Measurements from ENCODE around the gene CYTH1. TPM values are rescaled to one million over a fixed set of nuclear protein-coding genes. Genes with fewer than 3 reads are reported as not detected.
A peak's percentile ranks its signal among the peaks of the same experiment; 100 is the strongest.

CYTH1 gene
- total and polyA plus RNA-seq, 4 donors: 28.1 to 50.4 (median 42.4) TPM

- 88% methylated on average over 7 of the region's 7 CpGs for WGBS (ENCODE audit: insufficient coverage)
- no peak overlapping the region for H3K27ac ChIP-seq (ENCODE audit: low read depth, low read length)
Observed at GRCh38 chr17:78769196-78769773, 12.8 kb downstream of the CYTH1 start.

GRCh38 chr17:78767806-78768205, 14.3 kb downstream of the CYTH1 start:
- H3K27ac ChIP-seq (ENCODE audit: low read depth, low read length): no peak overlapping the region
- H3K4me3 ChIP-seq (ENCODE audit: low read depth, low read length): no peak overlapping the region

More at GRCh38 chr17:78769196-78769773, 12.8 kb downstream of the CYTH1 start:
- no peak for DNase-seq (ENCODE audit: low read depth in 4 of 6, low spot score in 6 of 6)
- no peak overlapping the region for H3K4me3 ChIP-seq (ENCODE audit: low read depth, low read length)
- H3K36me3 ChIP-seq (ENCODE audit: control insufficient read depth, insufficient read depth, low read length): no peaks in the 10 kb centered on the region
- H3K27me3 ChIP-seq (ENCODE audit: control insufficient read depth, insufficient read depth, low read length): no peaks in the 10 kb centered on the region
- H3K9me3 ChIP-seq (ENCODE audit: control insufficient read depth, insufficient read depth, low read length): no peaks in the 10 kb centered on the region
- peaks cover 15% of the 10 kb centered on the region for H3K4me1 ChIP-seq (ENCODE audit: control insufficient read depth, insufficient read depth, low read length)

GRCh38 chr17:78766743-78767294, 15.3 kb downstream of the CYTH1 start:
- WGBS (ENCODE audit: insufficient coverage): 92% methylated on average over 5 of the region's 5 CpGs
- H3K4me1 ChIP-seq (ENCODE audit: control insufficient read depth, insufficient read depth, low read length): peaks cover 15% of the 10 kb centered on the region
- no peaks in the 10 kb centered on the region for H3K27me3 ChIP-seq (ENCODE audit: control insufficient read depth, insufficient read depth, low read length)
- H3K9me3 ChIP-seq (ENCODE audit: control insufficient read depth, insufficient read depth, low read length): no peaks in the 10 kb centered on the region
- H3K36me3 ChIP-seq (ENCODE audit: control insufficient read depth, insufficient read depth, low read length): no peaks in the 10 kb centered on the region
- DNase-seq (ENCODE audit: low read depth in 4 of 6, low spot score in 6 of 6): no peak
- H3K27ac ChIP-seq (ENCODE audit: low read depth, low read length): no peak overlapping the region
- no peak overlapping the region for H3K4me3 ChIP-seq (ENCODE audit: low read depth, low read length)

More at GRCh38 chr17:78767806-78768205, 14.3 kb downstream of the CYTH1 start:
- H3K4me1 ChIP-seq (ENCODE audit: control insufficient read depth, insufficient read depth, low read length): peaks cover 15% of the 10 kb centered on the region
- H3K9me3 ChIP-seq (ENCODE audit: control insufficient read depth, insufficient read depth, low read length): no peaks in the 10 kb centered on the region
- no peak for DNase-seq (ENCODE audit: low read depth in 4 of 6, low spot score in 6 of 6)
- H3K27me3 ChIP-seq (ENCODE audit: control insufficient read depth, insufficient read depth, low read length): no peaks in the 10 kb centered on the region
- WGBS (ENCODE audit: insufficient coverage): no CpG with 5 or more reads among the region's 4 CpGs
- H3K36me3 ChIP-seq (ENCODE audit: control insufficient read depth, insufficient read depth, low read length): no peaks in the 10 kb centered on the region

GRCh38 chr17:78766225-78766624, 15.8 kb downstream of the CYTH1 start:
- 33% methylated on average over 1 of the region's 2 CpGs for WGBS (ENCODE audit: insufficient coverage)
- DNase-seq (ENCODE audit: low read depth in 4 of 6, low spot score in 6 of 6): no peak
- Histone ChIP-seq H3K36me3 (ENCODE audit: control insufficient read depth, insufficient read depth, low read length) (no peaks in the 10 kb centered on the region), H3K9me3 (ENCODE audit: control insufficient read depth, insufficient read depth, low read length) (no peaks in the 10 kb centered on the region), H3K27ac (ENCODE audit: low read depth, low read length) (no peak overlapping the region), H3K4me1 (ENCODE audit: control insufficient read depth, insufficient read depth, low read length) (peaks cover 15% of the 10 kb centered on the region), H3K27me3 (ENCODE audit: control insufficient read depth, insufficient read depth, low read length) (no peaks in the 10 kb centered on the region), H3K4me3 (ENCODE audit: low read depth, low read length) (no peak overlapping the region)

GRCh38 chr17:78765821-78766220, 16.3 kb downstream of the CYTH1 start:
- Histone ChIP-seq H3K27ac (ENCODE audit: low read depth, low read length) (no peak overlapping the region), H3K4me3 (ENCODE audit: low read depth, low read length) (no peak overlapping the region), H3K4me1 (ENCODE audit: control insufficient read depth, insufficient read depth, low read length) (peaks cover 15% of the 10 kb centered on the region), H3K36me3 (ENCODE audit: control insufficient read depth, insufficient read depth, low read length) (no peaks in the 10 kb centered on the region), H3K27me3 (ENCODE audit: control insufficient read depth, insufficient read depth, low read length) (no peaks in the 10 kb centered on the region), H3K9me3 (ENCODE audit: control insufficient read depth, insufficient read depth, low read length) (no peaks in the 10 kb centered on the region)
- WGBS (ENCODE audit: insufficient coverage): 20% methylated on average over 1 of the region's 3 CpGs
- no peak for DNase-seq (ENCODE audit: low read depth in 4 of 6, low spot score in 6 of 6)

GRCh38 chr17:78764871-78765270, 17.2 kb downstream of the CYTH1 start:
- H3K9me3 ChIP-seq (ENCODE audit: control insufficient read depth, insufficient read depth, low read length): no peaks in the 10 kb centered on the region
- WGBS (ENCODE audit: insufficient coverage): 44% methylated on average over 8 of the region's 8 CpGs
- DNase-seq (ENCODE audit: low read depth in 4 of 6, low spot score in 6 of 6): peak in 2 of 6 donors; percentile 44 to 50
- no peak overlapping the region for H3K4me3 ChIP-seq (ENCODE audit: low read depth, low read length)
- no peaks in the 10 kb centered on the region for H3K36me3 ChIP-seq (ENCODE audit: control insufficient read depth, insufficient read depth, low read length)
- H3K4me1 ChIP-seq (ENCODE audit: control insufficient read depth, insufficient read depth, low read length): peaks cover 15% of the 10 kb centered on the region
- no peak overlapping the region for H3K27ac ChIP-seq (ENCODE audit: low read depth, low read length)
- no peaks in the 10 kb centered on the region for H3K27me3 ChIP-seq (ENCODE audit: control insufficient read depth, insufficient read depth, low read length)

- H3K36me3 ChIP-seq (ENCODE audit: control insufficient read depth, insufficient read depth, low read length): no peaks in the 10 kb centered on the region
- 100% methylated on average over 2 of the region's 3 CpGs for WGBS (ENCODE audit: insufficient coverage)
- H3K9me3 ChIP-seq (ENCODE audit: control insufficient read depth, insufficient read depth, low read length): no peaks in the 10 kb centered on the region
- peaks cover 22% of the 10 kb centered on the region for H3K4me1 ChIP-seq (ENCODE audit: control insufficient read depth, insufficient read depth, low read length)
- no peaks in the 10 kb centered on the region for H3K27me3 ChIP-seq (ENCODE audit: control insufficient read depth, insufficient read depth, low read length)
- H3K4me3 ChIP-seq (ENCODE audit: low read depth, low read length): no peak overlapping the region
- no peak overlapping the region for H3K27ac ChIP-seq (ENCODE audit: low read depth, low read length)
- DNase-seq (ENCODE audit: low read depth in 4 of 6, low spot score in 6 of 6): no peak
Observed at GRCh38 chr17:78763561-78763960, 18.5 kb downstream of the CYTH1 start.

- no CpG with 5 or more reads among the region's 5 CpGs for WGBS (ENCODE audit: insufficient coverage)
- Histone ChIP-seq H3K27me3 (ENCODE audit: control insufficient read depth, insufficient read depth, low read length) (no peaks in the 10 kb centered on the region), H3K9me3 (ENCODE audit: control insufficient read depth, insufficient read depth, low read length) (no peaks in the 10 kb centered on the region), H3K36me3 (ENCODE audit: control insufficient read depth, insufficient read depth, low read length) (no peaks in the 10 kb centered on the region), H3K4me1 (ENCODE audit: control insufficient read depth, insufficient read depth, low read length) (peaks cover 26% of the 10 kb centered on the region), H3K4me3 (ENCODE audit: low read depth, low read length) (no peak overlapping the region), H3K27ac (ENCODE audit: low read depth, low read length) (no peak overlapping the region)
- no peak for DNase-seq (ENCODE audit: low read depth in 4 of 6, low spot score in 6 of 6)
Observed at GRCh38 chr17:78761789-78762406, 20.2 kb downstream of the CYTH1 start.

GRCh38 chr17:78759969-78760352, 22.1 kb downstream of the CYTH1 start:
- no peaks in the 10 kb centered on the region for H3K36me3 ChIP-seq (ENCODE audit: control insufficient read depth, insufficient read depth, low read length)
- H3K9me3 ChIP-seq (ENCODE audit: control insufficient read depth, insufficient read depth, low read length): no peaks in the 10 kb centered on the region
- DNase-seq (ENCODE audit: low read depth in 4 of 6, low spot score in 6 of 6): no peak
- no peaks in the 10 kb centered on the region for H3K27me3 ChIP-seq (ENCODE audit: control insufficient read depth, insufficient read depth, low read length)
- H3K4me3 ChIP-seq (ENCODE audit: low read depth, low read length): no peak overlapping the region
- peaks cover 19% of the 10 kb centered on the region for H3K4me1 ChIP-seq (ENCODE audit: control insufficient read depth, insufficient read depth, low read length)
- no peak overlapping the region for H3K27ac ChIP-seq (ENCODE audit: low read depth, low read length)
- whole genome bisulfite sequencing (ENCODE audit: insufficient coverage): no CpG with 5 or more reads among the region's 5 CpGs

All from spinal cord (tissue), 10 donors.